NOMO-1 treated with dmso at 0.1 percent for 144 hours (cell line): Measurements from ENCODE around the gene SLC47A1.

Experiments
- DNase-seq: peaks from one replicate; lab custom pipeline; 2025; ENCODE audit not compliant: unreplicated experiment; lab: John Stamatoyannopoulos, UW

Gene SLC47A1

GRCh38 chr17:19590912-19591551 lies 57.4 kb downstream of the SLC47A1 start:
- no peak for DNase-seq

- no peak for DNase-seq
Measured at GRCh38 chr17:19592316-19592715, 58.7 kb downstream of the SLC47A1 start.

GRCh38 chr17:19596869-19597268 lies 63.2 kb downstream of the SLC47A1 start:
- DNase-seq = no peak

GRCh38 chr17:19610311-19610710 lies 76.7 kb downstream of the SLC47A1 start:
- DNase-seq = no peak

GRCh38 chr17:19610879-19611278 lies 77.2 kb downstream of the SLC47A1 start:
- peak; percentile 44 for DNase-seq

- no peak for DNase-seq
Measured at GRCh38 chr17:19613979-19614378, 80.3 kb downstream of the SLC47A1 start.

GRCh38 chr17:19614900-19615299 lies 81.2 kb downstream of the SLC47A1 start:
- DNase-seq = no peak

GRCh38 chr17:19618015-19618414 lies 84.4 kb downstream of the SLC47A1 start:
- DNase-seq = no peak

- no peak for DNase-seq
Measured at GRCh38 chr17:19619705-19620325, 86.2 kb downstream of the SLC47A1 start.

- DNase-seq = no peak
Measured at GRCh38 chr17:19621697-19622096, 88.0 kb downstream of the SLC47A1 start.

GRCh38 chr17:19626079-19626478 lies 92.4 kb downstream of the SLC47A1 start:
- no peak for DNase-seq
